Cardiac muscle cell (in vitro differentiated cells and primary cell): Measurements from ENCODE around the gene ZNF622. TPM values are rescaled to one million over a fixed set of nuclear protein-coding genes. Genes with fewer than 3 reads are reported as not detected.

Source experiments
- DNase-seq, 2 donors: peaks; one replicate each; pipeline versions ENCODE4 v3.0.0 to v3.0.0-alpha.2; 2010 to 2017; ENCODE audit warnings: low read depth in 1 of 2, low spot score in 1 of 2
- H3K27ac ChIP-seq: fragments of 200-600 bp; sonication (generic); 2 replicates; pipeline ENCODE4 v1.5.1; 2016
- H3K27me3 ChIP-seq: fragments of 200-600 bp; sonication (generic); 2 replicates; pipeline ENCODE4 v1.6.0; 2016; ENCODE audit warnings: control low read depth
- H3K36me3 ChIP-seq: fragments of 200-600 bp; sonication (generic); 2 replicates; pipeline ENCODE4 v1.5.1; 2016; ENCODE audit warnings: control low read depth
- H3K4me1 ChIP-seq: fragments of 200-600 bp; sonication (generic); 2 replicates; pipeline ENCODE4 v1.8.1; 2017; ENCODE audit warnings: low read depth, mild to moderate bottlenecking, mixed run types
- H3K4me3 ChIP-seq: fragments of 200-600 bp; sonication (generic); 2 replicates; pipeline ENCODE4 v1.5.1; 2016; ENCODE audit warnings: mild to moderate bottlenecking
- H3K9me3 ChIP-seq: fragments of 200-600 bp; sonication (generic); 2 replicates; pipeline ENCODE4 v1.5.1; 2017; ENCODE audit warnings: low read depth, mild to moderate bottlenecking, control low read depth
- CTCF ChIP-seq: IDR thresholded peaks from 2 replicates; pipeline ENCODE4 v1.5.1; 2012; ENCODE audit warnings: low read depth, mild to moderate bottlenecking, low read length
- polyA plus RNA-seq: library from polyadenylated mRNA; unstranded; fragments of >200 nt; fragmentation: Nextera tagmentation; extraction: Ambion mirVana; gene quantifications from 2 replicates; pipeline ENCODE4 v1.2.1, GENCODE V29; 2016
- total RNA-seq: library from RNA; depleted of rRNA; stranded (reverse); fragments of >200 nt; gene quantifications from 2 replicates; pipeline ENCODE4 v1.2.3, GENCODE V29; 2016

The ZNF622 gene
- total and polyA plus RNA-seq, 2 experiments from 2014 or later: 42.4 to 44.3 TPM

GRCh38 chr5:16461782-16462181, 3.8 kb downstream of the ZNF622 start:
- Histone ChIP-seq H3K4me3 (no peak overlapping the region), H3K27ac (no peak overlapping the region), H3K4me1 (peaks cover 14% of the 10 kb centered on the region), H3K36me3 (peaks cover 50% of the 10 kb centered on the region), H3K9me3 (no peaks in the 10 kb centered on the region), H3K27me3 (no peaks in the 10 kb centered on the region)
- peak in 1 of 2 donors; percentile 89 for DNase-seq
- no peak for TF ChIP-seq CTCF

- peak in 1 of 2 donors; percentile 27 for DNase-seq
- Histone ChIP-seq H3K9me3 (no peaks in the 10 kb centered on the region), H3K27ac (no peak overlapping the region), H3K27me3 (no peaks in the 10 kb centered on the region), H3K4me1 (peaks cover 10% of the 10 kb centered on the region), H3K4me3 (no peak overlapping the region), H3K36me3 (peaks cover 50% of the 10 kb centered on the region)
- TF ChIP-seq CTCF: no peak
These were observed 4.6 kb downstream of the ZNF622 start for GRCh38 chr5:16461026-16461425.

GRCh38 chr5:16459451-16459850, 6.1 kb downstream of the ZNF622 start:
- TF ChIP-seq CTCF: no peak
- Histone ChIP-seq H3K4me3 (no peak overlapping the region), H3K4me1 (peaks cover 7% of the 10 kb centered on the region), H3K27ac (no peak overlapping the region), H3K9me3 (no peaks in the 10 kb centered on the region), H3K27me3 (no peaks in the 10 kb centered on the region), H3K36me3 (peaks cover 53% of the 10 kb centered on the region)
- no peak for DNase-seq

- TF ChIP-seq CTCF: no peak
- H3K9me3 ChIP-seq: no peaks in the 10 kb centered on the region
- no peaks in the 10 kb centered on the region for H3K4me1 ChIP-seq
- H3K27ac ChIP-seq: no peak overlapping the region
- no peak for DNase-seq
- no peaks in the 10 kb centered on the region for H3K27me3 ChIP-seq
- peaks cover 50% of the 10 kb centered on the region for H3K36me3 ChIP-seq
- H3K4me3 ChIP-seq: no peak overlapping the region
These were observed 7.7 kb downstream of the ZNF622 start for GRCh38 chr5:16457853-16458252.

GRCh38 chr5:16457451-16457850, 8.1 kb downstream of the ZNF622 start:
- Histone ChIP-seq H3K4me1 (no peaks in the 10 kb centered on the region), H3K4me3 (no peak overlapping the region), H3K27me3 (no peaks in the 10 kb centered on the region), H3K9me3 (no peaks in the 10 kb centered on the region), H3K27ac (no peak overlapping the region), H3K36me3 (peaks cover 50% of the 10 kb centered on the region)
- peak in 1 of 2 donors; percentile 13 for DNase-seq
- TF ChIP-seq CTCF: no peak
